ENCODE data around the gene GALNTL6.

GRCh38 chr4:172995704-172996103, 1182.5 kb downstream of the GALNTL6 start:
- TF ChIP-seq NONO (IDR thresholded peaks at IDR 0.05; ENCODE audit: low read depth in 2 of 2, low read length in 1 of 2) (no peak), TAF1 (IDR thresholded peaks at IDR 0.05; ENCODE audit: control insufficient read depth, extremely low read depth, insufficient read depth, low read length, severe bottlenecking) (no peak), NUFIP1 (IDR thresholded peaks at IDR 0.05; ENCODE audit: partially characterized antibody) (no peak), SP2 (IDR thresholded peaks at IDR 0.05; ENCODE audit: extremely low read depth, low read depth, low read length, poor library complexity, severe bottlenecking) (no peak), CTCF (IDR thresholded peaks at IDR 0.05 in 2 of 3, conservative IDR thresholded peaks at IDR 0.05 in 1 of 3; ENCODE audit: insufficient read depth in 2 of 3, low read depth in 1 of 3, low read length in 3 of 3) (no peak), POLR2A (conservative IDR thresholded peaks at IDR 0.05) (no peak), JUN (IDR thresholded peaks at IDR 0.05; ENCODE audit: borderline replicate concordance, low read depth, low read length) (no peak), JUN (CRISPR knock-in tag; IDR thresholded peaks at IDR 0.05; ENCODE audit: borderline replicate concordance) (no peak), POLR3A (IDR thresholded peaks at IDR 0.05; ENCODE audit: borderline replicate concordance, extremely low read depth, insufficient read depth, insufficient read length) (no peak), ZNF23 (CRISPR knock-in tag; IDR thresholded peaks at IDR 0.05) (no peak), EP300 (IDR thresholded peaks at IDR 0.05; ENCODE audit: low read length) (no peak), RNF219 (CRISPR knock-in tag; IDR thresholded peaks at IDR 0.05) (no peak), POLR2AphosphoS5 (IDR thresholded peaks at IDR 0.05; ENCODE audit: control insufficient read depth, insufficient read depth, low read depth, low read length) (no peak), NR2C2 (CRISPR knock-in tag; IDR thresholded peaks at IDR 0.05) (no peak), NR2C2 (tag; IDR thresholded peaks at IDR 0.05) (no peak)

Measured in K562 (cell line).